SK-N-SH treated with all-trans-retinoic acid at 6 μM for 48 hours (cell line): ENCODE data around the gene MINK1.

Source experiments
- ARNTL ChIP-seq: fragments of 450-650 bp; formaldehyde crosslinking; IDR thresholded peaks from 2 replicates; pipeline ENCODE4 v1.5.0; 2020; ENCODE audit warnings: low read depth, mild to moderate bottlenecking, moderate library complexity, borderline replicate concordance
- BACH2 ChIP-seq: fragments of 250-450 bp; sonication (Bioruptor Pico); IDR thresholded peaks from 2 replicates; pipeline ENCODE4 v1.9.0; 2021; ENCODE audit warnings: mild to moderate bottlenecking, borderline replicate concordance
- ESRRG ChIP-seq: fragments of 250-450 bp; sonication (Bioruptor Pico); IDR thresholded peaks from 2 replicates; pipeline ENCODE4 v1.6.1; 2021; ENCODE audit warnings: mild to moderate bottlenecking
- POU6F1 ChIP-seq: fragments of 250-450 bp; sonication (Bioruptor Pico); IDR thresholded peaks from 2 replicates; pipeline ENCODE4 v1.8.0; 2021; ENCODE audit warnings: low read depth, mild to moderate bottlenecking, moderate library complexity, borderline replicate concordance
- ZFP3 ChIP-seq: fragments of 250-450 bp; sonication (Bioruptor Pico); IDR thresholded peaks from 2 replicates; pipeline ENCODE4 v1.5.0; 2020; ENCODE audit warnings: mild to moderate bottlenecking, moderate library complexity
- ZNF70 ChIP-seq: fragments of 450-650 bp; formaldehyde crosslinking; IDR thresholded peaks from 2 replicates; pipeline ENCODE4 v1.5.0; 2020; ENCODE audit warnings: mild to moderate bottlenecking, moderate library complexity
- TF ChIP-seq, protein P1 (sequence below): fragments of 250-450 bp; sonication (Bioruptor Pico); IDR thresholded peaks from 2 replicates; pipeline ENCODE4 v1.5.1; 2020; ENCODE audit warnings: low read depth, mild to moderate bottlenecking, moderate library complexity
- TF ChIP-seq, protein P2 (sequence below): fragments of 250-450 bp; sonication (Bioruptor Pico); IDR thresholded peaks from 2 replicates; pipeline ENCODE4 v1.8.0; 2020; ENCODE audit warnings: mild to moderate bottlenecking, moderate library complexity, borderline replicate concordance

DNA sequence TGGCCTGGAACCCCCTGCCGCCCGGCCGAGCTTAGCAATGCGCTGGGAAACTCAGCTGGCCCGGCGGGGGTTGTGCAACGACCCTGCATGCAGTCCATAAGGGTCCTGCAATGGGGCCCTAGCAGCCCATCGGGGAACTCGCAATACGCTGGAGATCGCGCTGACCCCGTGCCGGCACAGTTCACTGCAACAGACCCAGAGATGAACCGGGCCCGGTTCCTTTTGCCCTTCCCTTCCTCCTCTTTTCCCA is 106.3 kb downstream of the MINK1 start:
- TF ChIP-seq, protein P1, sequence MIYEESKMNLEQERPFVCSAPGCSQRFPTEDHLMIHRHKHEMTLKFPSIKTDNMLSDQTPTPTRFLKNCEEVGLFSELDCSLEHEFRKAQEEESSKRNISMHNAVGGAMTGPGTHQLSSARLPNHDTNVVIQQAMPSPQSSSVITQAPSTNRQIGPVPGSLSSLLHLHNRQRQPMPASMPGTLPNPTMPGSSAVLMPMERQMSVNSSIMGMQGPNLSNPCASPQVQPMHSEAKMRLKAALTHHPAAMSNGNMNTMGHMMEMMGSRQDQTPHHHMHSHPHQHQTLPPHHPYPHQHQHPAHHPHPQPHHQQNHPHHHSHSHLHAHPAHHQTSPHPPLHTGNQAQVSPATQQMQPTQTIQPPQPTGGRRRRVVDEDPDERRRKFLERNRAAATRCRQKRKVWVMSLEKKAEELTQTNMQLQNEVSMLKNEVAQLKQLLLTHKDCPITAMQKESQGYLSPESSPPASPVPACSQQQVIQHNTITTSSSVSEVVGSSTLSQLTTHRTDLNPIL (CRISPR knock-in tag): no peak
- TF ChIP-seq ESRRG (CRISPR knock-in tag): no peak
- no peak for TF ChIP-seq ARNTL
- no peak for TF ChIP-seq BACH2
- no peak for TF ChIP-seq ZFP3 (CRISPR knock-in tag)
- TF ChIP-seq, protein P2, sequence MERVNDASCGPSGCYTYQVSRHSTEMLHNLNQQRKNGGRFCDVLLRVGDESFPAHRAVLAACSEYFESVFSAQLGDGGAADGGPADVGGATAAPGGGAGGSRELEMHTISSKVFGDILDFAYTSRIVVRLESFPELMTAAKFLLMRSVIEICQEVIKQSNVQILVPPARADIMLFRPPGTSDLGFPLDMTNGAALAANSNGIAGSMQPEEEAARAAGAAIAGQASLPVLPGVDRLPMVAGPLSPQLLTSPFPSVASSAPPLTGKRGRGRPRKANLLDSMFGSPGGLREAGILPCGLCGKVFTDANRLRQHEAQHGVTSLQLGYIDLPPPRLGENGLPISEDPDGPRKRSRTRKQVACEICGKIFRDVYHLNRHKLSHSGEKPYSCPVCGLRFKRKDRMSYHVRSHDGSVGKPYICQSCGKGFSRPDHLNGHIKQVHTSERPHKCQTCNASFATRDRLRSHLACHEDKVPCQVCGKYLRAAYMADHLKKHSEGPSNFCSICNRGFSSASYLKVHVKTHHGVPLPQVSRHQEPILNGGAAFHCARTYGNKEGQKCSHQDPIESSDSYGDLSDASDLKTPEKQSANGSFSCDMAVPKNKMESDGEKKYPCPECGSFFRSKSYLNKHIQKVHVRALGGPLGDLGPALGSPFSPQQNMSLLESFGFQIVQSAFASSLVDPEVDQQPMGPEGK (CRISPR knock-in tag): no peak
- no peak for TF ChIP-seq POU6F1 (CRISPR knock-in tag)
- no peak for TF ChIP-seq ZNF70 (CRISPR knock-in tag)
